ENCODE results near the gene MEN1.
A peak's percentile ranks its signal among the peaks of the same experiment; 100 is the strongest.
"Not testable (repeated sequence)": the region's sequence is repeated elsewhere in the genome, so short reads cannot be mapped to it uniquely, and the experiment has no call there.

MEN1 gene

GRCh38 chr11:64831411-64831891 lies 21.1 kb upstream of the MEN1 start:
- DNase-seq, result no peak

- no peak for DNase-seq
These were observed 19.3 kb upstream of the MEN1 start for GRCh38 chr11:64829536-64830251.

GRCh38 chr11:64827451-64827839 lies 17.1 kb upstream of the MEN1 start:
- DNase-seq, result no peak

GRCh38 chr11:64826578-64827450 lies 16.5 kb upstream of the MEN1 start:
- no peak for DNase-seq

GRCh38 chr11:64826062-64826461 lies 15.7 kb upstream of the MEN1 start:
- DNase-seq, result no peak

GRCh38 chr11:64823568-64824119 lies 13.3 kb upstream of the MEN1 start:
- DNase-seq, result no peak

GRCh38 chr11:64817476-64817875 lies 7.1 kb upstream of the MEN1 start:
- no peak for DNase-seq

- not testable (repeated sequence) for DNase-seq
These were observed 5.1 kb upstream of the MEN1 start for GRCh38 chr11:64815433-64815832.

- DNase-seq, result no peak
These were observed 4.4 kb upstream of the MEN1 start for GRCh38 chr11:64814712-64815187.

GRCh38 chr11:64813826-64814225 lies 3.5 kb upstream of the MEN1 start:
- DNase-seq, result no peak

GRCh38 chr11:64810891-64811272 lies 531 bp upstream of the MEN1 start:
- no peak for DNase-seq

GRCh38 chr11:64809781-64810241 lies 540 bp downstream of the MEN1 start:
- DNase-seq, result no peak

- no peak for DNase-seq
These were observed 4.9 kb downstream of the MEN1 start for GRCh38 chr11:64805481-64805880.

- no peak for DNase-seq
These were observed 5.8 kb downstream of the MEN1 start for GRCh38 chr11:64804346-64805210.

GRCh38 chr11:64803846-64804345 lies 6.5 kb downstream of the MEN1 start:
- DNase-seq, result no peak

- peak; percentile 51 for DNase-seq
These were observed 7.0 kb downstream of the MEN1 start, which contains the start of gene MAP4K2 for GRCh38 chr11:64803158-64803845. MAP4K2 (minus strand) TSS chr11:64803214; CDS start chr11:64803149, 65 bp downstream.

GRCh38 chr11:64802370-64803157 lies 7.8 kb downstream of the MEN1 start:
- no peak for DNase-seq

GRCh38 chr11:64801561-64802369 lies 8.6 kb downstream of the MEN1 start:
- DNase-seq, result no peak

- DNase-seq, result no peak
These were observed 9.2 kb downstream of the MEN1 start for GRCh38 chr11:64801158-64801464.

All from NCI-H446 treated with DMSO at 0.1 percent for 48 hours (cell line).